GM18519 (cell line): ENCODE measurements around the gene CNGA3.
"Not testable (repeated sequence)": the region's sequence is repeated elsewhere in the genome, so short reads cannot be mapped to it uniquely, and the experiment has no call there.

Source experiments
- ATAC-seq: cut with Tn5 transposase; IDR thresholded peaks from one replicate; pipeline ENCODE4 v1.9.1; 2021; ENCODE audit warnings: mild to moderate bottlenecking, moderate library complexity; ENCODE audit not compliant: unreplicated experiment, low FRiP score

CNGA3 gene

DNA sequence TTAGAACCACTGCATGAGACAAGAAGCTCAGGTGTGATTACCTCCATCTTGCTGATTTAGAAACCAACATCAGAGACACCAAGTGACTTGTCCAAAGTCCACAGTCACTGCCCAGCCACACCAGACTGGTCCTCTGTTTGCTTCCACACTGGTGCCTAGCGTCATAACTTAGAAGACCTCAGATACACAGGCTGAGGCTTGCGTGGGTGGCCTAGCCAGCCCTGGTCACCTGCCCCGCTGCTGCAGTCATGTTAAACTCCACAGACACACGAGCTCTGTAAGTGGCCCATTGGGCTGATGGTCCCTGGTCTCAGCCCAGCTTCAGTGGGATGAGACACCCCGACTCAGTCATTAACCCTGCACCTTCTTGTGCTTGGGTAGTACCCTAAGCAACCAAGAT is 47.1 kb downstream of the CNGA3 start:
- no peak for ATAC-seq

DNA sequence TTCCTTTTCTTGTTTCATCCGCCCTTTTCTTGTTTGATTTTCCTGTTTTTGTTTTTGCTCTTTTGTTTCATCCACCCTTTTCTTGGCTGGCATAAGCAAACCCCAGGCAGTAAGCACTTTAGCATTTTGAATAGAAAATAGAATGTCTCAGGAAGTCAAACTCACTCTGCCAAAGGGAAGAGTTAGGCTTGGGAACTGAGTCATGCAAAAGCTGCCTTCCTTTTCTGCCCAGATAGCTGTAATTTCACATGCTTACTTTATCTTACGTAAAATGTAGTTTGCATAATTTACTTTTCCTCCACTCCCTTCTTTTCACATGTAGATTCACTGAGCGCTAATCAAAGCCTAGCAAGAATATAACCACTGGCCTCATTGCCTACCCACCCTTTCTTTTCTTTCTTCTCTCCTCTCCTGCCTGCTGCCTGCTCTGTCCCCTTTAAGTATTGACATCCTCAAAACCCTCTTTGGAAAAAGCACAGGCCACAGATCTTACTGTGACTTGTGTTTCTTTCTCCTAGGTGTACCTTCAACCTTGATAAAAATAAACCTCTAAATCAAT is 48.4 kb downstream of the CNGA3 start:
- ATAC-seq: no peak

DNA sequence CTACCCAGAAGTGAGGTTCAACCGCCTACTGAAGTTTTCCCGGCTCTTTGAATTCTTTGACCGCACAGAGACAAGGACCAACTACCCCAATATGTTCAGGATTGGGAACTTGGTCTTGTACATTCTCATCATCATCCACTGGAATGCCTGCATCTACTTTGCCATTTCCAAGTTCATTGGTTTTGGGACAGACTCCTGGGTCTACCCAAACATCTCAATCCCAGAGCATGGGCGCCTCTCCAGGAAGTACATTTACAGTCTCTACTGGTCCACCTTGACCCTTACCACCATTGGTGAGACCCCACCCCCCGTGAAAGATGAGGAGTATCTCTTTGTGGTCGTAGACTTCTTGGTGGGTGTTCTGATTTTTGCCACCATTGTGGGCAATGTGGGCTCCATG is 49.7 kb downstream of the CNGA3 start:
- ATAC-seq: no peak

DNA sequence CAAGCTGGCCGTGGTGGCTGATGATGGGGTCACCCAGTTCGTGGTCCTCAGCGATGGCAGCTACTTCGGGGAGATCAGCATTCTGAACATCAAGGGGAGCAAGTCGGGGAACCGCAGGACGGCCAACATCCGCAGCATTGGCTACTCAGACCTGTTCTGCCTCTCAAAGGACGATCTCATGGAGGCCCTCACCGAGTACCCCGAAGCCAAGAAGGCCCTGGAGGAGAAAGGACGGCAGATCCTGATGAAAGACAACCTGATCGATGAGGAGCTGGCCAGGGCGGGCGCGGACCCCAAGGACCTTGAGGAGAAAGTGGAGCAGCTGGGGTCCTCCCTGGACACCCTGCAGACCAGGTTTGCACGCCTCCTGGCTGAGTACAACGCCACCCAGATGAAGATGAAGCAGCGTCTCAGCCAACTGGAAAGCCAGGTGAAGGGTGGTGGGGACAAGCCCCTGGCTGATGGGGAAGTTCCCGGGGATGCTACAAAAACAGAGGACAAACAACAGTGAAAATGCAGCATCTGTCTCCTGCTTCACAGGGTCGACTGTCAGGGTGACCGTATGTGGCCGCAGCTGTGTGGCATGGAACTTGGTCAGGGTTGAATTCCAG is 50.6 kb downstream of the CNGA3 start:
- no peak for ATAC-seq

DNA sequence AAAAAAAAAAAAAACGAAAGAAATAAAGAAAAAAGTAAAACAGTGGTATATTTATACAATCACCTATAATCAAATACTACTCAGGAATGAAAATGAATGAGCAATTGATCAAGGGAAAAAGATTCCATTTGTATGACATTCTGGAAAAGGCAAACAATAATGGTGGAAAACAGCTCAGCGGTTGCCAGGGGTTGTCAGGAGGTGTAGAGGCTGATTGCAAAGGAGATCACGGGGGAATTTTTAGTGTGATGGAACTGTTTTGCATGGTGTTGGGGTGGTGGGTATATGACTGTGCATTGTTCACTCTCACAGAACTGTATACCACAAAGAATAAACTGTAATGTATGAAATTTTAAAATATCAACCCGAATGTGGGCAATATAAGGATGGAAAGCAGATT is 52.9 kb downstream of the CNGA3 start:
- no peak for ATAC-seq

DNA sequence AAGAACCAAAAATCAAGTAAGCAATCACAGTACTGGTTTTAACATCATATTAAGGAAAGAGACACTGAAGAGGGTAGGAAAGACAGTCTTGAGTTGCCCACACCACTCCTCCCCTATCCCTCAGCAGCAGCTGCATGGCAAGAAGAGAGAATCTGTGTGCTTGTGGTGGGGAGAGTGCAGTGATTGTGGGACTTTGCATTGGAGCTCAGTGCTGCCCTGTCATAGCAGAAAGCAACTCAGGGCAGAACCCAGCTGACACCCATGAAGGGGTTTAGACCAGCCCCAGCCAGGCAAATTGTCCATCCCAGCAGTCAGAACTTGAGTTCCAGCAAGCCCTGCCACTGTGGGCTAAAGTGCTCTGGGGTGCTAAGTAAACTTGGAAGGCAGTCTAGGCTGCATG is 57.6 kb downstream of the CNGA3 start:
- no peak for ATAC-seq

DNA sequence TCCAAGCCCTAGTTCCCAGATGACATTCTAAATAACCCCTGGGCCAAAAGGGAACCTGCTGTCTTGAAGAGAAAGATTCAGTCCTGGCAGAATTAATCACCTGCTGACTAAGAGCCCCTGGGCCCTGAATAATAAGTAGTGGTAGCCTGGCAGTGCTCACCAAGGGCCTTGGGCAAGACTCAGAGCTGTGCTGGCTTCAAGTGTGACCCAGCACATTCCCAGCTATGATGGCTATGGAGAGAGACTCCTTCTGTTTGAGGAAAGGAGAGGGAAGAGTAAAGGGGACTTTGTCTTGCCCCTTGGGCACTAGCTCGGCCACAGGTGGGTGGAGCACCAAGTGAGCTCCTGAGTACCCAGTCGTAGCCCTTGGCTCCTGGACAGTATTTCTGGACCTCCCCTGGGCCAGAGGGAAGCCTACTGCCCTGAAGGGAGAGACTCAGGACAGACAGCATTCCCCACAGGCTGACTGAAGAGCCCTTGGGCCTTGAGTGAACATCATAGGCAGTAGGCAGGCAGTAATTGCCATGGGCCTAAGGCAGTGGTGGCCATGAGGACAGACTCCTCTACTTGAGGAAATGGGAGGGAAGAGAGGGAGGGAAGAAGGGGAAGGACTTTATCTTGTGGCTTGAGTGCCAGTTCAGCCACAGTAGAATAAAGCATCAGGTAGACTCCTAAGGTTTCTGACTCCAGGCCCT is 58.4 kb downstream of the CNGA3 start:
- no peak for ATAC-seq

DNA sequence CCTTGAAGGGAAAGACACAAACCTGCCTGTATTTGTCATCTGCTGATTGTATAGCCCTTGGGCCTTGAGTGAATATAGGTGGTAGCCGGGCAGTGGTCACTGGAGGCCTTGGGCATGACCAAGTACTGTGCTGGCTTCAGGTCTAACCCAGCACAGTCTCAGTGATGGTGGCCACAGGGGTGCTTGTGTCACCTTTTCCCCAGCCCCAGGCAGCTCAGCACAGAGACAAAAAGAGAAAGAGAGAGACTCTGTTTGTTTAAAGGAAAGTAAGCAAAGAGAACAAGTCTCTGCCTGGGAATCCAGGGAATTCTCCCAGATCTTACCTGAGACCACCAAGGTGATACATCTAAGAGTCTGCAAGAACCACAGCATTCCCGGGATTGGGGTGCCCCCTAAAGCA is 59.0 kb downstream of the CNGA3 start:
- no peak for ATAC-seq

DNA sequence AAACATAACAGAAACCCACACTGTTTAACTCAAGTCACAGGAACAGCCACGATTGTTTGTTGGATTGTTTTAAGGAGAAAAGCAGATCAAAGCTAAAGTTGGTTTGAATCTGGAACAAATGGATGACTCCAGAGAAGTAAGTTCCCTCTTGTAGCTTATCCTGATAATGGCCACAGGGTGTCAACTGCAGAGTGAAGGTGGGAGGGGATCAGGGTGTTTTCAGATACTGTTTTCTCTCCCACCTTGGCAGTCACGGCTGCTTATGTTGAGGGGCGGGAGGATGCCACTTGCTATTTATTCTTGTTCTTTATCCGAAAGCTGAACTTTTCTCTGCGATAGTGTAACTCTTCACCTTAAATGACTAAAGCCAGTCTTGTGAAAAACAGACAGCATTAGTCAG is 61.9 kb downstream of the CNGA3 start:
- ATAC-seq: no peak

DNA sequence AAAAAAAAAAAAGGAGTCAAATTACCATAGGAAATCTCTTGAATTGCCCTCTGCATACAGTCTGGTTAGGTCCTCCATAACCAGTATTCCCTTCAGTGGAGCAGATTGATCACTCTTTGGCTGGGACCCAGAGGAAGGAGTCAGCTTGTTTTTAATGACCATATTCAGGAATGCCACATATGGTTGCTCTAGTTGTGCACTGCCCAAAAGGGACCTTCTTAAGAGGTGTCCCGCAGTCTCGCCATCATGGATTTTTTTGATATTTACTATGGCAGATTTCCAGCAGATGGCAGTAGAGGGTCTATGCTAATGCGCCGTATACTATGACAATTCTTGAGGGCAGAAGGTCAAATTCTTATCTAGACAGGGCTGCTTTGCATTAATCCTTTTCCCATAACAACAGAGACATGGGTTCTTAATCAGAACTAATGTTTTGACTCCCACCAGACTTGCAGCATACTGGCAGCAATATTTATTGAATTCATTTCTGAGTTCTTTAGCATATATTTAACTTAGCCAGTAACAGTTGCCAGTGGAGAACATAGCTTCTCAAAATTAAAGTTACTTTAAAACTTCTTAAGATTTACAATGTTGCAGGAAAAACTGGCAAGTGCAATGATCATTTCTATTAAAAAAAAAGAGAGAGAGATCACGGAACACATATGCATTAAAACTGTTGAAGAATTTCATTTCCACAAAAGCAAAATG is 66.6 kb downstream of the CNGA3 start:
- ATAC-seq: peak; percentile 53

DNA sequence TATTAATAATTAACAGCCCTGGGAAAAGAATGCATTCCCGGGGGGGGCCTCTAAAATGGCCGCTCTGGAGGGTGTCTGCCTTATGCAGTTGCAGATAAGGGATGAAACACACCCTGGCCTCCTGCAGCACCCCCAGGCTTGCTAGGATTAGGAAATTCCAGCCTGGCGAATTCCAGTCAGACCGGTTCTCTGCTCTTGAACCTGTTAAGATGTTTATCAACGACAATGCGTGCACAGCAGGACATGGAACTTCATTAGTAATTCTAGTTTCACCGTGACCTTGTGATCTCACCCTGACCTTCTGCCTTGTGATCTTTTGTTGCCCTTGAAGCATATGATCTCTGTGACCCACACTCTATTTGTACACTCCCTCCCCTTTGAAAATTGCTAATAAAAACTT is 68.0 kb downstream of the CNGA3 start:
- not testable (repeated sequence) for ATAC-seq

DNA sequence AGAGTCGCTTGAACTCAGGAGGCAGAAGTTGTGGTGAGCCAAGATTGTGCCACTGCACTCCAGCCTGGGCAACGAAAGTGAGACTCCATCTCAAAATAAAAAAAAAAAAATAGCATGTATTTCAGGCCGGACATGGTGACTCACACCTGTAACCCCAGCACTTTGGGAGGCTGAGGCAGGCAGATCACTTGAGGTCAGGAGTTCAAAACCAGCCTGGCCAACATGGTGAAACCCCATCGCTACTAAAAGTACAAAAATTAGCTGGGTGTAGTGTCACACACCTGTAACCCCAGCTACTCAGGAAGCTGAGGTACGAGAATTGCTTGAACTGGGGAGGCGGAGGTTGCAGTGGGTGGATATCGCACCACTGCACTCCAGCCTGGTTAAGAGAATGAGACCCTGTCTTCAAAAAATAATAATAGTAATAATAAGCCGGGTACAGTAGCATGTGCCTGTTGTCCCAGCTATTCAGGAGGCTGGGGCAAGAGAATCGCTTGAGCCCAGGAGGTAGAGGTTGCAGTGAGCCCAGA is 69.5 kb downstream of the CNGA3 start:
- not testable (repeated sequence) for ATAC-seq

DNA sequence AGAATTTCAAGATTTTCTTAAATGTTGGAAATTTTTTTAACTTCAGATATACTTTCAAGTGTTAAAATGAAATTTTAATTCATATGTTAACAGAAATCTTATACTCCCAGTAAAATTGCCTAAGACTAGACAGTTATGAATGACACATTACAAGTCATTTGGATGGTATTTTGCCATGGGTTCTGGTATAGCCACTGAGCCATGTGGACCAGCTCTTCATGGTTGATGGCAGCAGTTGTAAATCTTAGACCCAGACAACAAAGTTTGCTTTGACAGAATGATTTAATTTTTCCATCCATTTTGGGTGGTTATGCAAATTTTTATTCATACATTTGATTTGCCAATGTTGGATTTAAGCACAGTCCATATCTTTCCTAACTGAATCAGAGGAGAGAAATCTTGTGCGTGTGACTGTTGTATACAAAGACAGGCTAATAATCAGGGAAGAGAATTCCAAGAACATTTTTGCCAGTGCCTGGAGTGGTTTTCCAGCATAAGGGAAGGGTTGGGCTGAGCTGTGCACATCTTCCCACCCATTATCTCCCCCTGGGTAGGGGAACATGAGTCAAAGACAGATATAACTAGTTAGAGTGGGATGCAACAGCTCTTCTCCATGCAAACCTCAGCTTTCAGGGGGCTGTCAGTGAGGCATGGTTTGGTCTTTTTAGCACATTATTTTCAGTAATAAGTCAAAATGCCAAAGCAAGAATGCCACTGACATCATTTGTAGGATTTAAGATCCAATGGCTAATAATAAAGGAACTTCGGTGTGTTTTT is 70.3 kb downstream of the CNGA3 start:
- ATAC-seq: no peak

DNA sequence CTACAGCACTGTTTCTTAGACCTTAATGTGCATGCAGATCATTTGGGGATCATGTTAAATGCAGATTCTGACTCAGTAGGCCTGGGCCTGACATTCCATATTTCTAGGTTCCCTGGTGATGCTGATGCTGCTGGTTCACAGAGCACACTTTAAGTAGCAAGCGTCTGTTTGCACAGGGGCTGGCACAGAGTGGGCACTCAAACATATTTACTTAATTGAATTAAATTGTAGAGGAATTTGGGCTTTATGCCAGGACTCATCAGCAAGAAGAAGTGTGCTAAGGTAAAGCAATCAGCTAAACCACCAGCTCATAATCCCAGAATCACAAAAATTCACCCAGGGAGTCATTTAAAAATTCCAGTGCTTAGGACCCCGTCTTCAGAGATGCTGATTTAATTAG is 73.3 kb downstream of the CNGA3 start:
- ATAC-seq: no peak

DNA sequence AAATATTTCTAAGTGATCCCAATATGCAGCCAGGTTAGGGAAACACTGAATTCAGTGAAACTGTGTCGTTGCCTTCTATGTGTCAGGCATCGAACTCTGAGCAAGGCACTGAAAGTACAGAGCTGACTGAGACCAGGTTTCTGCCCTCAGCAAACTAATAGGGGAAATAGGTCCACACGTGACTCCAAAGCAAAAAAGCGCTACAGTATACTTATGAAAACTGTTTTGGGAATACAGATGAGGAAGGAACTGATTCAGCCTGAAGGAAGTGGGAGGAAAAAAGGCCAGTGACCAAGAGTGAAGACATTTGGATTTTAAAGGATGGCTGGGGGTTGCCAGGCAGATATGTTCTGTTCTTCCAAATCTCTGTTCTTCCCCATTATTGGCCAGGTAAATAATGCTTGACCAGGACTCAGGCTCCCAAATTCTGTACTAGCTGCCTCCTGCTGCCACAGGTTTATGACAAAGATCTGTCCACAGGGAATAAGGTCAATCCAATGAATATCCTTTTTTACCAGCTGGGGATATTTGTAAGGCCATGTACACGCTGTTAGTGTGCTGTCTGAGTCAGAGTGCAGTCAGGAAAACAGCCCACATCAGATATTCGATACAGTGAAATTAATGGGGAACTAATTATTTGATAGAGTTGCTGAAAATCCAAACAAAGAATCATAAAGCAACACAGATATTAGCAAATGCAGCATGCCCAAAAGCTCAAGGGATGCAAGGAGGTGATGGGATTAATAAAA is 73.9 kb downstream of the CNGA3 start:
- ATAC-seq: no peak

DNA sequence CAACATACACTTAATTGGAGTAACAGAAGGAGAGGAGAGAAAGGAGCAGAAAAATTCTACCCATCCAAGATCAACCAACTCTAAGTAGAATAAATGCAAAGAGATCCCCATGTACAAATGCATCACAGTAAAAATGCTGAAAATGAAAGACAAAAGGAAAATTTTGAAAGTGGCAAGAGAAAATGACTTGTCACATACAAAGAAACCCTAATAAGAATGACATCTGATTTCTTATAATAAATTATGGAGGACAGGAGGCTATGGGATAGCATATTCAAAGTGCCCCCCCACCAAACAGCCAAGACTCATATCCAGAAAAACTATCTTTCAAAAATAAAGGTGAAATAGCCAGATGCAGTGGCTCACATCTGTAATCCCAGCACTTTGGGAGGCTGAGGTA is 76.2 kb downstream of the CNGA3 start:
- no peak for ATAC-seq

DNA sequence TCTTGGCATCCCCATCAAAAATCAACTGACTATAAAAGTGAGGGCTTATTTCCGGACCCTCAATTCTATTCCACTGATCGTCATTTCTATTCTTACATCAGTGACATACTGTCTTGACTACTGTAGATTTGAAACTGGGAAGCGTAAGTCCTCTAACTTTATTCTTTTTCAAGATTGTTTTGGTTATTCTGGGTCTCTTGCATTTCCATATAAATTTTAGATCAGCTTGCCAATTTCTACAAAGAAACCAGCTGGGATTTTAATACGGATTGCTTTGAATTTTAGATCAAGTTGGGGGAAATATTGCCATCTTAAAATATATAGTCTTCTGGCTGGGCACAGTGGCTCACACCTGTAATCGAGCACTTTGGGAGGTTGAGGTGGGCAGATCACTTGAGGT is 80.5 kb downstream of the CNGA3 start:
- no peak for ATAC-seq

DNA sequence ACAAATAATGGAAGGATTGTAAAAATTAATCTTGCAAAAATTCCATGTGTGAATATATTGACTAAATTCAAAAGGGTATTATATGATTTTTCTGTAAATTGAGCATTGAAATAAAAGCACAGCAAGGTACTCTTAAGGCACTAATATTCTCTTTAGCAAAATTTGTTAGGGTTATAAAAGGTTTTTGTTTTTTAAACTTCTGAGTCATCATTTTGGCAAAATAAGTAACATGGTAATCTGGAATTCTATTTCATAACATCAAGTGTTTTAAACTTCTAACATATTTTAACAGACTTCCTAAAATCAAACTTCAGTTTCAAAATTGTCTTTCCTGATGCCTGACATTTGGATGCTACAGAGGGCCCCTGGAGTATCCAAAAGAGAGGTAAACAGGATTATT is 85.9 kb downstream of the CNGA3 start:
- no peak for ATAC-seq

DNA sequence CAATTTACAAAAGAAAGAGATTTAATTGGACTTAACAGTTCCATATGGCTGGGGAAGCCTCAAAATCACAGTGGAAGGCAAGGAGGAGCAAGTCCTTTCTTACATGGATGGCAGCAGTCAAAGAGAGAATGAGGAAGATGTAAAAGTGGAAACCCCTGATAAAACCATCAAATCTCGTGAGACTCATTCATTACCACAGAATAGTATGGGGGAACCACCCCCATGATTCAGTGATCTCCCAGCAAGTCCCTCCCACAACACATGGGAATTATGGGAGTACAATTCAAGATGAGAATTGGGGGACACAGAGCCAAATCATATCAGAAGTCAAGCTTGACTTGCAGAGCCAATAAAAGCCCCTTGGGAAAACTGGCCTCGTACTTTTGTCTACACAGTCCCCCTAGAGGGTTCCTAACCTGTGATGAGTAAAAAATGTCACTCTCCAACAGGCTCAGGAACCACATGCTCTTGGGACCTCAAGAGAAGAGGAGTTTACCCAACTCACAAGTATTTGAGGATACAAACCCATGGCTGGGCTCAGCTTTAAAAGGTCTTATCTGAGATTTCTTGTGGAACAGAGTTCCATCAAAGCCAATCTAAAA is 87.2 kb downstream of the CNGA3 start:
- no peak for ATAC-seq

DNA sequence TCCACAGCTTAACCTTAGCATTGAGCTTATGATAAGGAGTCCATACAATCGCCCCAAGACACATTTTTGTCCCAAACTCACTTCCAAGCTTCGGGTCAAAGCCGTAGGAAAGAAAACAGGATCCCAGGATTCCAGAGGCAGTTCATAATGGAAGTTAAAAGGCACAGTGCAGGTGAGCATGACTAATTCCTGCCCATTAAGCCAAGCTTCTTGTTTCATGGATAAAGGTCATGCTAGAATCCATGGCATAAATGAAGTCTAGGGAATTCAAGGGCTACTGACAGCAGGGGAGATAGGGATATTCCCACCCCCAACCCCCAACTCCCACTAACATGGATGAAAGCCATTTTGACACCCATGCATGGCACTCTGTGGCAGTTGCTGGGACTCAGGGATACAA is 88.2 kb downstream of the CNGA3 start:
- no peak for ATAC-seq
